HepG2 (cell line): Measurements from ENCODE around the gene VWCE. TPM values are rescaled to one million over a fixed set of nuclear protein-coding genes. Genes with fewer than 3 reads are reported as not detected.

Experiments used
- FOSL2 ChIP-seq: sonication (generic); formaldehyde crosslinking; IDR thresholded peaks from 2 replicates; pipeline ENCODE4 v1.4.0; 2020; ENCODE audit warnings: missing genetic modification reagents
- HMGXB3 ChIP-seq: sonication (generic); formaldehyde crosslinking; IDR thresholded peaks from 2 replicates; pipeline ENCODE4 v1.4.0; 2020; ENCODE audit warnings: missing genetic modification reagents, borderline replicate concordance
- MTF1 ChIP-seq: sonication (generic); formaldehyde crosslinking; IDR thresholded peaks from 2 replicates; pipeline ENCODE4 v1.5.0; 2020; ENCODE audit warnings: missing genetic modification reagents
- PBX2 ChIP-seq: IDR thresholded peaks from 2 replicates; pipeline ENCODE4 v1.6.1; 2016; ENCODE audit warnings: control low read depth
- REPIN1 ChIP-seq: sonication (generic); formaldehyde crosslinking; IDR thresholded peaks from 2 replicates; pipeline ENCODE4 v1.8.0; 2022; ENCODE audit warnings: missing genetic modification reagents, low read depth, mild to moderate bottlenecking, borderline replicate concordance
- RFXANK ChIP-seq: IDR thresholded peaks from 2 replicates; pipeline ENCODE4 v1.6.1; 2016
- TAF1 ChIP-seq: sonication (generic); formaldehyde crosslinking; IDR thresholded peaks from 2 replicates; pipeline ENCODE4 v1.4.0; 2020; ENCODE audit warnings: missing genetic modification reagents
- THAP11 ChIP-seq: IDR thresholded peaks from 2 replicates; pipeline ENCODE4 v1.6.1; 2016; ENCODE audit warnings: missing biosample characterization, missing genetic modification reagents
- ZBTB4 ChIP-seq: sonication (generic); formaldehyde crosslinking; IDR thresholded peaks from 2 replicates; pipeline ENCODE4 v1.4.0; 2020; ENCODE audit warnings: missing genetic modification reagents, mild to moderate bottlenecking, borderline replicate concordance
- ZFP41 ChIP-seq: sonication (generic); formaldehyde crosslinking; IDR thresholded peaks from 2 replicates; pipeline ENCODE4 v1.4.0; 2020; ENCODE audit warnings: mild to moderate bottlenecking, missing genetic modification reagents, borderline replicate concordance
- ZFP90 ChIP-seq: sonication (generic); formaldehyde crosslinking; IDR thresholded peaks from 2 replicates; pipeline ENCODE4 v1.8.0; 2022; ENCODE audit warnings: missing genetic modification reagents, mild to moderate bottlenecking, inconsistent platforms, borderline replicate concordance
- ZHX1 ChIP-seq: sonication (generic); formaldehyde crosslinking; IDR thresholded peaks from 2 replicates; pipeline ENCODE4 v1.8.1; 2022; ENCODE audit warnings: low read depth, mild to moderate bottlenecking, missing genetic modification reagents
- ZNF432 ChIP-seq: sonication (generic); formaldehyde crosslinking; IDR thresholded peaks from 2 replicates; pipeline ENCODE4 v1.5.0; 2020; ENCODE audit warnings: missing genetic modification reagents, mild to moderate bottlenecking, borderline replicate concordance
- ZNF510 ChIP-seq: sonication (generic); formaldehyde crosslinking; IDR thresholded peaks from 2 replicates; pipeline ENCODE4 v1.4.0; 2020; ENCODE audit warnings: low read depth, mild to moderate bottlenecking, missing genetic modification reagents
- ZNF569 ChIP-seq: sonication (generic); formaldehyde crosslinking; IDR thresholded peaks from 2 replicates; pipeline ENCODE4 v1.5.0; 2020; ENCODE audit warnings: mild to moderate bottlenecking, missing genetic modification reagents, moderate library complexity, borderline replicate concordance
- ZNF670 ChIP-seq: sonication (generic); formaldehyde crosslinking; IDR thresholded peaks from 2 replicates; pipeline ENCODE4 v1.8.0; 2022; ENCODE audit warnings: mild to moderate bottlenecking, missing genetic modification reagents, borderline replicate concordance
- ZNF672 ChIP-seq: sonication (generic); formaldehyde crosslinking; IDR thresholded peaks from 2 replicates; pipeline ENCODE4 v1.8.1; 2022; ENCODE audit warnings: missing genetic modification reagents
- ZNF749 ChIP-seq: sonication (generic); formaldehyde crosslinking; IDR thresholded peaks from 2 replicates; pipeline ENCODE4 v1.8.0; 2022; ENCODE audit warnings: mild to moderate bottlenecking, missing genetic modification reagents, moderate library complexity, borderline replicate concordance
- polyA plus RNA-seq, 8 experiments: library from polyadenylated mRNA; depleted of rRNA in 3 of 8; stranded (reverse) in 7 of 8; unstranded in 1 of 8; fragments of >200 nt; fragmentation: Illumina TruSeq in 4 of 8; extraction: Trizol in 4 of 8; gene quantifications; 2 replicates each; pipeline versions ENCODE4 v1.2.1 to v1.2.3, GENCODE V29; 2011 to 2016; ENCODE audit warnings: low read depth in 4 of 8, missing spikeins in 1 of 8, mixed read lengths in 1 of 8; ENCODE audit not compliant: insufficient read depth in 1 of 8
- total RNA-seq, 5 experiments: library from RNA; depleted of rRNA; stranded (reverse); fragments of >200 nt; fragmentation: Illumina TruSeq; extraction: Trizol; gene quantifications; 2 replicates each; pipeline ENCODE4 v1.2.3, GENCODE V29; 2016; ENCODE audit warnings: low read depth in 1 of 5

VWCE gene
- total and polyA plus RNA-seq, 2 of the 13 experiments (the other 11 are each of a cell fraction or from before 2014, with no cell fraction given), result 27.6 to 58.3 TPM

- TF ChIP-seq PBX2 (no peak), ZNF569 (CRISPR knock-in tag) (no peak), ZNF749 (CRISPR knock-in tag) (no peak), FOSL2 (peak; percentile 35; the same call in 1 of the 2 replicates), ZHX1 (CRISPR knock-in tag) (0 out of 2 replicates have a peak, but pooled peaks have one; percentile 40), ZNF510 (CRISPR knock-in tag) (no peak), ZFP41 (CRISPR knock-in tag) (no peak), MTF1 (no peak), THAP11 (no peak), ZBTB4 (CRISPR knock-in tag) (no peak), TAF1 (CRISPR knock-in tag) (no peak), ZNF670 (no peak), RFXANK (CRISPR knock-in tag) (no peak), ZNF672 (CRISPR knock-in tag) (no peak), REPIN1 (CRISPR knock-in tag) (0 out of 2 replicates have a peak, but pooled peaks have one; percentile 40), HMGXB3 (CRISPR knock-in tag) (no peak), ZFP90 (no peak), ZNF432 (no peak)
These were observed 27.7 kb downstream of the VWCE start (continued) for GRCh38 chr11:61267437-61267841.
